RWPE1 (cell line): Measurements from ENCODE around the gene ELF3.
A peak's percentile ranks its signal among the peaks of the same experiment; 100 is the strongest.
"Not testable (repeated sequence)": the region's sequence is repeated elsewhere in the genome, so short reads cannot be mapped to it uniquely, and the experiment has no call there.

Experiments used
- CTCF ChIA-PET: fragments of 350-600 bp; sonication (Branson Sonifier 250); formaldehyde crosslinking; extraction: SDS; loops from one replicate; lab custom pipeline; 2021; lab: Yijun Ruan, JAX
- POLR2A ChIA-PET: fragments of 400-600 bp; formaldehyde crosslinking; extraction: SDS; loops from one replicate; lab custom pipeline; 2020; ENCODE audit warnings: antibody characterized with exemption; ENCODE audit not compliant: low non-redundant PET; lab: Yijun Ruan, JAX
- DNase-seq: peaks from one replicate; pipeline ENCODE4 v3.0.0; 2012; ENCODE audit warnings: low spot score
- H3K27ac ChIP-seq: fragments of 450-650 bp; 2 replicates; pipeline ENCODE4 v1.5.1; 2017
- TF ChIP-seq, protein P1 (sequence below): fragments of 450-650 bp; conservative IDR thresholded peaks from 2 replicates; pipeline ENCODE4 v1.5.1; 2017; ENCODE audit warnings: low read depth, mild to moderate bottlenecking

The ELF3 gene

DNA sequence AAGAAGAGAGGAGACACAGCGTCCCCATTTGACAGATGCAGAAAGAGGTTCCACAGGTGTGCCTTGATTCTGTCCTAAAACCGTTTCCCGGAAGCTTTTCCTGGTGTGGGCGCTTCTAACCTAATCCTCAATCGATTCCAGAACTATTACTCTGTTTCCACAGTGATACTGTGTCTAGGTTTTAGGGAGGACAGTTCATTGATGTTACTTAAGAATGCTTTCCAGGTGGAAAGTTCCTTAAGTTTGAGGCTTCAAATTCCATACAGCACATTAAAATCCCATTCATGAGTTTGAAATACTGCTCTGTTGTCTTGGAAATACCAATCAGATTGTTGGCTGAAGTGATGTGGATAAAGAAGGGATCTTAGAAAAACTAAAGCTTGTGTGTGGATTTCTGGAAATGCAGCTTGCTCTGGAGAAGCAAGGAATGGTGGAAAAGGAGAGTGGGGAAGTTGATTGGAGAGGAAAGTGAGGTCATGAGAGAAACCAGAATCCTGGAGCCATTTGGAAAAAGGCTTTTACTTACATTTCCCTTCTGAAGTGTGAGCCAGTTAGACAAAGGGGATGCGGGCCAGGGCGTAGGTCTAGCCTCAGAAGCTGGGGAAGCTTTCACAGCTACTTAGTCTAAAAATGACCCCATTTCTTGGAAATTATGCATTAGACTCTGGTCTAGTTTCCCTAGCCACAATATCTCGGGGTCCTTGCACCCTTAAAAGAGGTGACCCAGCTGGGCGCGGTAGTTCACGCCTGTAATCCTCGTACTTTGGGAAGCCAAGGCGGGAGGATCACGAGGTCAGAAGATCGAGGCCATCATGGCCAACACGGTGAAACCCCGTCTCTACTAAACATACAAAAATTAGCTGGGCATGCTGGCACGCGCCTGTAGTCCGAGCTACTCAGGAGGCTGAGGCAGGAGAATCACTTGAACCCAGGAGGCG, 6.7 kb downstream of the ELF3 start:
- no peak overlapping the region for H3K27ac ChIP-seq

DNA sequence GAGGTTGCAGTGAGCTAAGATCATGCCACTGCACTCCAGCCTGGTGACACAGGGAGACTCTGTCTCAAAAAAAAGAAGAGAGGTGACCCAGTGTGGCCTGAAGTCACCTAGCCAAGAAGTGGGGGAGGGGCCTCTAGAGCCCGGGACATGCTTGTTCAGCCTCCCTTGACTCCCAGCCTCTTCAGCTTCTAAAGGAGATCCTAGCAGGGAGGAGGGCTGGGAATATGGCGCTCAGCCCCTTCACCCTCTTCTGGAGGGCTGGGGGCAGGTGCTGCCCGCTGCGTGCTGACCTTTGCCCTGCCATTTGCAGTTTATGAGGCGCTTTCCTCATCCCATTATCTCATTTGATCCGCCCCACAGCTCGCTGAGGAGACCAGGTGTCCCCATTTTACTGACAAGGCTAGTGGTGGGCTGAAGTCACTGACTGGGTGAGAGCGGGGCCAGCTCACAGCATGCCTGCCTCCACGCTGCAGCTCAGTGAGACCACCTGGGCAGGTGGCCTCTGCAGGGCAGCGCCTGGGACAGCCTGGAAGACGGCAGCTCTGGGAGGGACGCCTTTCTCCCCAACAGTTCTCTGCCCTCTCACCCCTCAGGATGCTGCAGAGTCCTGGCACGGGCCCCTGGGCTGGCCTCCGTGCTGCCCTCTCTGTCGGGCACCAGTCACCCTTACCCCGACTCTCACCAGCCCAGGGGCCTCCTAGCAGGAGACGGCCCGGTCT, 7.5 kb downstream of the ELF3 start:
- peak overlapping the region; percentile 89 for H3K27ac ChIP-seq
- TF ChIP-seq, protein P1, sequence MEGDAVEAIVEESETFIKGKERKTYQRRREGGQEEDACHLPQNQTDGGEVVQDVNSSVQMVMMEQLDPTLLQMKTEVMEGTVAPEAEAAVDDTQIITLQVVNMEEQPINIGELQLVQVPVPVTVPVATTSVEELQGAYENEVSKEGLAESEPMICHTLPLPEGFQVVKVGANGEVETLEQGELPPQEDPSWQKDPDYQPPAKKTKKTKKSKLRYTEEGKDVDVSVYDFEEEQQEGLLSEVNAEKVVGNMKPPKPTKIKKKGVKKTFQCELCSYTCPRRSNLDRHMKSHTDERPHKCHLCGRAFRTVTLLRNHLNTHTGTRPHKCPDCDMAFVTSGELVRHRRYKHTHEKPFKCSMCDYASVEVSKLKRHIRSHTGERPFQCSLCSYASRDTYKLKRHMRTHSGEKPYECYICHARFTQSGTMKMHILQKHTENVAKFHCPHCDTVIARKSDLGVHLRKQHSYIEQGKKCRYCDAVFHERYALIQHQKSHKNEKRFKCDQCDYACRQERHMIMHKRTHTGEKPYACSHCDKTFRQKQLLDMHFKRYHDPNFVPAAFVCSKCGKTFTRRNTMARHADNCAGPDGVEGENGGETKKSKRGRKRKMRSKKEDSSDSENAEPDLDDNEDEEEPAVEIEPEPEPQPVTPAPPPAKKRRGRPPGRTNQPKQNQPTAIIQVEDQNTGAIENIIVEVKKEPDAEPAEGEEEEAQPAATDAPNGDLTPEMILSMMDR = no peak
- no peak for DNase-seq
- POLR2A ChIA-PET = interaction anchor here (0.6 to 2.2 kb wide), 3 partner anchors 8 to 556 kb away, joined by 3 to 5 read pairs (median 4); partner anchors contain the start of gene ELF3
- CTCF ChIA-PET = interaction anchor here (0.5 to 1.6 kb wide), 10 partner anchors 8 to 271 kb away, joined by 3 to 6 read pairs (median 3); partner anchors contain the start of gene ELF3

More for the DNA sequence above, 6.7 kb downstream of the ELF3 start:
- ChIA-PET POLR2A (interaction anchor here (0.6 to 2.2 kb wide), 2 partner anchors 39 to 557 kb away, joined by 4 to 5 read pairs; no protein-coding TSS in a partner anchor), CTCF (interaction anchor here (0.5 to 1.7 kb wide), 11 partner anchors 8 to 270 kb away, joined by 3 to 6 read pairs (median 3); no protein-coding TSS in a partner anchor)
- no peak for DNase-seq
- TF ChIP-seq, protein P1 = no peak

DNA sequence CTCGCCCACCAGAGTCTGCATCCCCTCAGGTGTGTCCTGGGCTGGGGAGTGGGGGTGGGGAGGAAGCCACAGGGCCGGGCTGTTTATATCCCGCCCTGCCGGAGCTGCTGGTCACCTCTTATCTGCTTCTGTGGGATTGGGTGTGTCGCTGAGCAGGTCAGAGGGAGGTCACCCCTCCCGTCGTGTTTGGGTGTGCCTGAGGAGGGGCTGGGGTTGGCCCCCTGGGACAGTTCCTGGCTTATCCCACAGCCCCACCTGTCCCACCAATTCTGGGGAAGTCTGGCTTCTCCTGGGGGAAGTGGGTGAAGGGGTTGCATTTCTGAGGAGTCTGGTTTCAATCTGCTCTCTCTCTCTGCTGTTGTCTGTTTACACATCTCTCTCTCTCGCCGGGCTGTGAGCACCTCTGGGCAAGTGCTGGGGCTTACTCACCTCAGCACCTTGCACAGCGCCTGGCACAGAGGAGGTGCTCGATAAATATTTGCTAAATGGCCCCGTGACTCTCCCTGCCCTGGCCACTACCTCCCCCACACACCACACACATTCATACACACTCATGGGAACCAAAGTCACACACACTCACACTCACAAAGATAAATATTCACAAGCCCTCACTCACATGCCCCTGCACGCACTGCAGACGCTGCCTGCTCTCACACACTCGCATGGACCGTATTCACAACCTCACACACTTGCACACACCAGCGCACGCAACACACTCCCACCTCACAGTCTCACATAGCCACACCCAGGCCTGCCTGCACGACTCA, 8.3 kb downstream of the ELF3 start:
- peak; percentile 75 for DNase-seq
- ChIA-PET POLR2A (interaction anchor here (0.6 to 2.2 kb wide), 2 partner anchors 9 to 38 kb away, joined by 3 to 5 read pairs; partner anchors contain the start of gene ELF3), CTCF (interaction anchor here (0.7 to 1.6 kb wide), 7 partner anchors 8 to 101 kb away, joined by 3 to 8 read pairs (median 3); partner anchors contain the start of gene ELF3)
- H3K27ac ChIP-seq = peak overlapping the region; percentile 89
- TF ChIP-seq, protein P1 = no peak

DNA sequence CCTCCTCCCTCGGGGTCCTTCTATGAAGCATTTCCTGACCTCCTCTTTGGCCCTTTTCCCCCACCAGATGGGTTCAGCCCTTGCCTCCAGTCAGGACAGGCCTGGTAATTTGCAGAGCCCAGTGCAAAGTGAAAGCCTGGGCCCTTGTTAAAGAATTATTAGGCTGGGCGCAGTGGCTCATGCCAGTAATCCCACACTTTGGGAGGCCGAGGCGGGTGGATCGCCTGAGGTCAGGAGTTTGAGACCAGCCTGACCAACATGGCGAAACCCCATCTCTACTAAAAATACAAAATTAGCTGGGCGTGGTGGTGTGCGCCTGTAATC, 8.8 kb downstream of the ELF3 start:
- CTCF ChIA-PET = interaction anchor here (0.7 to 1.1 kb wide), 3 partner anchors 9 to 100 kb away, joined by 3 to 8 read pairs (median 3); partner anchors contain the start of gene ELF3
- peak overlapping the region; percentile 89 for H3K27ac ChIP-seq
- POLR2A ChIA-PET = not testable (repeated sequence)
- DNase-seq = peak; percentile 62

DNA sequence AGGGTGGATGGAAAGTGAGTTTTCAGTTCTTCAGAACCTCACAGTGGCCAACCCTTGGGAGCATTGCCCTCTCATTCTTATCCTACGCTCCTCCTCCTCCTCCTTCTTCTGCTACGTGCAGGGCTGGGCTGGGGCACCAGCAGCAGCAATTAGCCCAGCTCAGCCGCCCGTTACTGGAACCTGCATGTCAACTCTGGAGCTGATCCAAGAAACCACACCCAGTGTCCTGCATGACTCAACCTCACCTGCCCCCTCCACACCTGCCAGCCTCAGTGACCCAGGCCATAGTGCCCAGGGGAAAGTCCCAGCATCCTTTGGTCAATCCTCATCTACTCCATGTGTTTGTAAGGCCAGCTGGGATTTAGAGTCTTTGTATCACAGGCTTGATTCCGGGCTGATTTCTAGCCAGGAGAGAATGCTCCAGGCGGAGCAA, 12.6 kb downstream of the ELF3 start:
- CTCF ChIA-PET = interaction anchor here (0.8 to 1.2 kb wide), 3 partner anchors 12 to 33 kb away, joined by 3 to 6 read pairs (median 3); no protein-coding TSS in a partner anchor
- POLR2A ChIA-PET = interaction anchor here (1.0 to 1.4 kb wide), 3 partner anchors 10 to 13 kb away, joined by 3 to 4 read pairs (median 3); partner anchors contain the start of gene ELF3
- TF ChIP-seq, protein P1 = no peak
- peak overlapping the region; percentile 73 for H3K27ac ChIP-seq
- DNase-seq = peak; percentile 89

DNA sequence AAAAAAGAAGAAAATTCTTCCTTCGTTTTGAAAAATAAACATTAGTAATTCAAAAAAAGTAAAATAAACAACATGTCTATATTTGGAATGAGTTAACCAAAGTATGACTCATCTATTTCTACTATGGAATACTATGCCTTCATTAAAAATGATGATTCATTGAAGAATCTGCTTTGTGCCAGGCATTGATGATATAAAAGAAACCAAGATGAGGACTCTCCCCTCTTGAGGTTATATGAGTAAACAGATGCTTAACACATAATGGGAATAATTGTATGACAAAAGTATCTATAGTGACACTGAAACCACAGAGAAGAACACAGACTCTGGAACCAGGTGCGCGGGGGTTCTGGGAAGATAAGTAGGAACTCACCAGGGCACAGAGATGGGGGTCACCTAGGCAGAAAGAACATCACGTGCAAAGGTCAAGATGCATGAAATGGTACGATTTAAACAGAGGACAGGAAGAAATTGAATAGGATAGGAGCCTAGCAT, 18.8 kb downstream of the ELF3 start:
- DNase-seq = peak; percentile 95
- TF ChIP-seq, protein P1 = no peak
- POLR2A ChIA-PET = no interaction called here
- CTCF ChIA-PET = interaction anchor here (0.6 to 1.2 kb wide), 7 partner anchors 17 to 626 kb away, joined by 3 to 6 read pairs (median 3); partner anchors contain the start of gene ELF3
- H3K27ac ChIP-seq = no peak overlapping the region
